KMS-11 (cell line): Measurements from ENCODE around the gene VCL.
"Not testable (repeated sequence)": the region's sequence is repeated elsewhere in the genome, so short reads cannot be mapped to it uniquely, and the experiment has no call there.

ENCODE experiments used
- H2AFZ ChIP-seq: fragments of 200-600 bp; sonication (generic); 2 replicates; pipeline ENCODE4 v1.6.1; 2016; ENCODE audit warnings: antibody characterized with exemption, mixed run types, low read depth
- H3K27ac ChIP-seq: fragments of 200-600 bp; sonication (generic); 2 replicates; pipeline ENCODE4 v1.6.1; 2016; ENCODE audit warnings: mild to moderate bottlenecking, mixed run types
- H3K27me3 ChIP-seq: fragments of 200-600 bp; sonication (generic); 2 replicates; pipeline ENCODE4 v1.6.1; 2017; ENCODE audit warnings: mild to moderate bottlenecking, low read depth, mixed run types, moderate library complexity; ENCODE audit not compliant: insufficient read depth
- H3K36me3 ChIP-seq: fragments of 200-600 bp; sonication (generic); 2 replicates; pipeline ENCODE4 v1.6.1; 2017; ENCODE audit warnings: mild to moderate bottlenecking, mixed run types; ENCODE audit not compliant: insufficient read depth
- H3K4me1 ChIP-seq: fragments of 200-600 bp; sonication (generic); 2 replicates; pipeline ENCODE4 v1.6.1; 2016; ENCODE audit warnings: mild to moderate bottlenecking, low read depth, mixed run types; ENCODE audit not compliant: poor library complexity, severe bottlenecking
- H3K4me2 ChIP-seq: fragments of 200-600 bp; sonication (generic); 2 replicates; pipeline ENCODE4 v1.7.0; 2016; ENCODE audit warnings: mild to moderate bottlenecking, mixed run types
- H3K4me3 ChIP-seq: fragments of 200-600 bp; sonication (generic); IDR thresholded peaks from 2 replicates; pipeline ENCODE4 v1.6.1; 2017; ENCODE audit warnings: low read depth, low read length, mixed read lengths; ENCODE audit not compliant: insufficient read depth
- H3K79me2 ChIP-seq: fragments of 200-600 bp; sonication (generic); 2 replicates; pipeline ENCODE4 v1.6.1; 2016; ENCODE audit warnings: low read depth, mixed run types; ENCODE audit not compliant: insufficient read depth
- H3K9ac ChIP-seq: fragments of 200-600 bp; sonication (generic); 2 replicates; pipeline ENCODE4 v1.6.1; 2016; ENCODE audit warnings: mild to moderate bottlenecking, mixed run types
- H4K20me1 ChIP-seq: fragments of 200-600 bp; sonication (generic); 2 replicates; pipeline ENCODE4 v1.6.1; 2016; ENCODE audit warnings: mild to moderate bottlenecking, mixed run types; ENCODE audit not compliant: insufficient read depth
- CTCF ChIP-seq: fragments of 200-600 bp; sonication (generic); conservative IDR thresholded peaks from 2 replicates; pipeline ENCODE4 v1.6.1; 2017; ENCODE audit warnings: low read depth, mild to moderate bottlenecking, antibody characterized with exemption, low read length, moderate library complexity, mixed read lengths

Gene VCL

GRCh38 chr10:74056050-74056818 lies 58.3 kb downstream of the VCL start:
- TF ChIP-seq CTCF, result no peak
- Histone ChIP-seq H3K4me2 (no peak overlapping the region; the same call in 1 of the 2 replicates), H3K9ac (no peak overlapping the region), H3K4me3 (no peak overlapping the region), H3K4me1 (peaks cover 29% of the 10 kb centered on the region), H3K27me3 (no peaks in the 10 kb centered on the region), H3K27ac (no peak overlapping the region), H3K79me2 (no peaks in the 10 kb centered on the region), H3K36me3 (no peaks in the 10 kb centered on the region), H2AFZ (no peak overlapping the region), H4K20me1 (no peaks in the 10 kb centered on the region)

- Histone ChIP-seq H3K9ac (no peak overlapping the region), H3K79me2 (no peaks in the 10 kb centered on the region), H3K4me3 (no peak overlapping the region), H2AFZ (no peak overlapping the region), H3K4me2 (peak overlapping the region; percentile 11; the same call in 1 of the 2 replicates), H3K27ac (no peak overlapping the region; the same call in 1 of the 2 replicates), H3K4me1 (peaks cover 29% of the 10 kb centered on the region), H4K20me1 (no peaks in the 10 kb centered on the region), H3K36me3 (no peaks in the 10 kb centered on the region), H3K27me3 (no peaks in the 10 kb centered on the region)
- TF ChIP-seq CTCF, result no peak
Measured at GRCh38 chr10:74058071-74058470, 60.2 kb downstream of the VCL start.

GRCh38 chr10:74058658-74059057 lies 60.7 kb downstream of the VCL start:
- Histone ChIP-seq H3K4me1 (peaks cover 29% of the 10 kb centered on the region), H2AFZ (no peak overlapping the region), H3K27me3 (no peaks in the 10 kb centered on the region), H3K4me2 (peak overlapping the region; percentile 11; the same call in 1 of the 2 replicates), H3K27ac (no peak overlapping the region), H3K36me3 (no peaks in the 10 kb centered on the region), H3K4me3 (no peak overlapping the region), H3K9ac (no peak overlapping the region), H3K79me2 (no peaks in the 10 kb centered on the region), H4K20me1 (no peaks in the 10 kb centered on the region)
- TF ChIP-seq CTCF, result no peak

- peaks cover 23% of the 10 kb centered on the region for H3K4me1 ChIP-seq
- H3K27me3 ChIP-seq, result no peaks in the 10 kb centered on the region
- H4K20me1 ChIP-seq, result no peaks in the 10 kb centered on the region
- H3K79me2 ChIP-seq, result no peaks in the 10 kb centered on the region
- no peak overlapping the region for H3K9ac ChIP-seq
- no peak for TF ChIP-seq CTCF
- H3K27ac ChIP-seq, result no peak overlapping the region
- H2AFZ ChIP-seq, result no peak overlapping the region
- H3K4me3 ChIP-seq, result no peak overlapping the region
- H3K36me3 ChIP-seq, result no peaks in the 10 kb centered on the region
- H3K4me2 ChIP-seq, result no peak overlapping the region
Measured at GRCh38 chr10:74061104-74061503, 63.2 kb downstream of the VCL start.

GRCh38 chr10:74061978-74062377 lies 64.1 kb downstream of the VCL start:
- not testable (repeated sequence) for H3K27me3 ChIP-seq, H2AFZ ChIP-seq, H3K27ac ChIP-seq, H3K9ac ChIP-seq, H3K4me2 ChIP-seq, H3K36me3 ChIP-seq, H3K4me3 ChIP-seq, H3K79me2 ChIP-seq, H4K20me1 ChIP-seq
- peaks cover 17% of the 10 kb centered on the region for H3K4me1 ChIP-seq
